ENCODE data around the gene LYSMD2. TPM values are rescaled to one million over a fixed set of nuclear protein-coding genes. Genes with fewer than 3 reads are reported as not detected.

Gene LYSMD2
- total RNA-seq, 1 donor = 3.1 TPM

- no peak overlapping the region for H3K4me3 ChIP-seq (ENCODE audit: low read depth, low read length)
- TF ChIP-seq CTCF (IDR thresholded peaks at IDR 0.05; ENCODE audit: insufficient read depth, low read length) = no peak
- no peak for DNase-seq (ENCODE audit: low read depth)
These were observed 60.4 kb downstream of the LYSMD2 start for GRCh38 chr15:51677021-51677420.

- no peak for DNase-seq (ENCODE audit: low read depth)
- no peak for TF ChIP-seq CTCF (IDR thresholded peaks at IDR 0.05; ENCODE audit: insufficient read depth, low read length)
These were observed 62.2 kb downstream of the LYSMD2 start for GRCh38 chr15:51675234-51675633.

More at GRCh38 chr15:51675234-51675633, 62.2 kb downstream of the LYSMD2 start:
- H3K4me3 ChIP-seq (ENCODE audit: low read depth, low read length) = no peak overlapping the region

Other genes starting within 250 kb of the LYSMD2 start
- gene DMXL2, start 114.9 kb downstream of the LYSMD2 start, total RNA-seq (ENCODE audit: low replicate concordance) = 26.6 and 29.5 TPM in 2 replicates
- not detected in 2 replicates for gene SCG3, start 56.2 kb downstream of the LYSMD2 start, total RNA-seq (ENCODE audit: low replicate concordance)
- gene TMOD2, start 13.9 kb upstream of the LYSMD2 start, total RNA-seq (ENCODE audit: low replicate concordance) = 11.2 and 18.9 TPM in 2 replicates
- 21.3 and 53.0 TPM in 2 replicates for gene TMOD3, start 92.0 kb upstream of the LYSMD2 start, total RNA-seq (ENCODE audit: low replicate concordance)
- gene LEO1, start 234.1 kb upstream of the LYSMD2 start, total RNA-seq (ENCODE audit: low replicate concordance) = 21.3 and 55.7 TPM in 2 replicates

All from fibroblast of the aortic adventitia (primary cell).